Astrocyte of the spinal cord (primary cell): ENCODE results near the gene PTPN11.

Experiments used
- DNase-seq: peaks from one replicate; pipeline ENCODE4 v3.0.0; 2011; ENCODE audit warnings: low read depth, low spot score
- H3K4me3 ChIP-seq: 2 replicates; pipeline ENCODE4 v1.5.1; 2011; ENCODE audit warnings: low read depth, mild to moderate bottlenecking, low read length, moderate library complexity
- in situ Hi-C: cut with HindIII; loops from 2 replicates; pipeline ENCODE4 v1.10.0; 2017; ENCODE audit warnings: low sequenced_read_pairs
- TF ChIP-seq, protein P1 (sequence below): IDR thresholded peaks from 2 replicates; pipeline ENCODE4 v1.5.1; 2012; ENCODE audit warnings: low read depth, mild to moderate bottlenecking, low read length, inconsistent platforms

PTPN11 gene

DNA sequence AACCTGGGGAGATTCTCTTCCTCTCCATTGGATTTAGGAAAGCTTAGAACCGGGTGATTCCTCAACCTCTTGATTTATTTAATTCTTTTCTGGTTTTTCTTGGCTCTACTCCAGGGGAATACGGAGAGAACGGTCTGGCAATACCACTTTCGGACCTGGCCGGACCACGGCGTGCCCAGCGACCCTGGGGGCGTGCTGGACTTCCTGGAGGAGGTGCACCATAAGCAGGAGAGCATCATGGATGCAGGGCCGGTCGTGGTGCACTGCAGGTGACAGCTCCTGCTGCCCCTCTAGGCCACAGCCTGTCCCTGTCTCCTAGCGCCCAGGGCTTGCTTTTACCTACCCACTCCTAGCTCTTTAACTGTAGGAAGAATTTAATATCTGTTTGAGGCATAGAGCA lies 67.6 kb downstream of the PTPN11 start:
- no peak for DNase-seq
- no peak overlapping the region for H3K4me3 ChIP-seq
- TF ChIP-seq, protein P1, sequence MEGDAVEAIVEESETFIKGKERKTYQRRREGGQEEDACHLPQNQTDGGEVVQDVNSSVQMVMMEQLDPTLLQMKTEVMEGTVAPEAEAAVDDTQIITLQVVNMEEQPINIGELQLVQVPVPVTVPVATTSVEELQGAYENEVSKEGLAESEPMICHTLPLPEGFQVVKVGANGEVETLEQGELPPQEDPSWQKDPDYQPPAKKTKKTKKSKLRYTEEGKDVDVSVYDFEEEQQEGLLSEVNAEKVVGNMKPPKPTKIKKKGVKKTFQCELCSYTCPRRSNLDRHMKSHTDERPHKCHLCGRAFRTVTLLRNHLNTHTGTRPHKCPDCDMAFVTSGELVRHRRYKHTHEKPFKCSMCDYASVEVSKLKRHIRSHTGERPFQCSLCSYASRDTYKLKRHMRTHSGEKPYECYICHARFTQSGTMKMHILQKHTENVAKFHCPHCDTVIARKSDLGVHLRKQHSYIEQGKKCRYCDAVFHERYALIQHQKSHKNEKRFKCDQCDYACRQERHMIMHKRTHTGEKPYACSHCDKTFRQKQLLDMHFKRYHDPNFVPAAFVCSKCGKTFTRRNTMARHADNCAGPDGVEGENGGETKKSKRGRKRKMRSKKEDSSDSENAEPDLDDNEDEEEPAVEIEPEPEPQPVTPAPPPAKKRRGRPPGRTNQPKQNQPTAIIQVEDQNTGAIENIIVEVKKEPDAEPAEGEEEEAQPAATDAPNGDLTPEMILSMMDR: no peak
- in situ Hi-C loops: no loop called here

GRCh38 chr12:112488257-112488876 lies 69.6 kb downstream of the PTPN11 start:
- TF ChIP-seq, protein P1: no peak
- in situ Hi-C loops: no loop called here
- no peak overlapping the region for H3K4me3 ChIP-seq
- DNase-seq: no peak

- no peak for DNase-seq
- in situ Hi-C loops: no loop called here
- TF ChIP-seq, protein P1: no peak
- no peak overlapping the region for H3K4me3 ChIP-seq
Observed at GRCh38 chr12:112489456-112489855, 70.7 kb downstream of the PTPN11 start.

DNA sequence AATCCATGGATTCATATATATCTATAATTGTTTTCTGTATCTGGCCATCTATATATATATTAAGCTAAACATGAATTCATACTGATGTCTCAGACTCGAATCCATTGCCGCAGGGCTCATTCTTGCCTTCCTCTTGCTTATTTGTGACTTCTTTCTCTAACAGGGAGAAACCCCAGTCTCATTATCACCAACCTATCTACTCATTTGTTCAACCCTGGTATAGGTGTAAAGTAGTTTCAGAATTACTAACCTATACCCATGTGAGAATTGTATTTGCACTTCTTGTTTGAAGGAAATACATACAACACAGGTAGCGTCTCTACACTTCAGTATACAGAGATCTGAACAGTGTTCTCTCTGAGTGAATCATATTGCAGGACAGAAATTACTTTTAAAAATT lies 77.7 kb downstream of the PTPN11 start:
- H3K4me3 ChIP-seq: no peak overlapping the region
- no peak for DNase-seq
- TF ChIP-seq, protein P1: no peak
- in situ Hi-C loops: no loop called here

- TF ChIP-seq, protein P1: no peak
- DNase-seq: no peak
- H3K4me3 ChIP-seq: no peak overlapping the region
- in situ Hi-C loops: no loop called here
Observed at GRCh38 chr12:112498580-112498979, 79.8 kb downstream of the PTPN11 start.

- in situ Hi-C loops: no loop called here
- TF ChIP-seq, protein P1: no peak
- DNase-seq: no peak
- no peak overlapping the region for H3K4me3 ChIP-seq
Observed at GRCh38 chr12:112503512-112503911, 84.8 kb downstream of the PTPN11 start.
